Amniotic stem cell (primary cell): ENCODE data around the gene CAVIN3.

Source experiments
- DNase-seq: peaks from one replicate; lab custom pipeline; 2025; lab: John Stamatoyannopoulos, UW

CAVIN3 gene

DNA sequence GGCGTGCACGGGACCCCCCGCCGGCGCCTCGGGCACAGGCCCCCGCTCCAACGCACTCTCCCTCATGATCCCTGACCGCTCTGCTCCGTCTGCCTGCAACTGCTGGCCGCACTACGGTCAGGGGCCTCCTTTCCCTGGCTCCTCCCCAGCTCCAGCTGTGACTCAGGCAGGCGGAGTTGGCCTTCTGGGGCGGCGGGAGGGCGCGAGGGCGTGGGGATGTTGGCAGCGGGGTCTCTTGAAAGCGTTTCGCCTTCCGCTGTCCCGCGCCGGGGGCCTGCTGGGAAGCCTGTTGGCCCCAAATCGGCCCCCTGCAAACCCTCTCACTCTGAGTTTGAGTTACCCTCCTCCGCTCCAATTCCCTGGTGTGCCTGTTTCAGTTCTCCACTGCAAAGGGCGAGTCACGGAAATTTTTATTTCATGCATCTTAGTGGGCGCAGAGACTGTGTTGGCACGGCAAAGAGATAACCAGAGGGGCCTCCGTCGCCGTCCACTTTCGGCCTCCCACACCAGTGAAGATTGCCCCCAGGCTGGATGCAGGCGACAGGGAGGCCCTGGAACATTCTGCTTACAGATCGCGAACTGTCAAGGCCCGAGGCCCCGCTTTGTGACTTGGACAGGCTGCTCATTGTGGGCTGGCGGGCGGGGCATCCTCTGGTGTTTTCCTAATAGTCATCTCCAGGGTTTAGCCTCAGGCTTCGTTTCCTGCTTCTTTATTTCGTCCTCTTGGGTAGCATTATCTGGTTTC, at the start of gene CAVIN3:
Gene CAVIN3, minus strand, starts transcription at position 91 of the 745 bp plus-strand sequence. Its CDS starts 25 bp downstream, at position 66.
- DNase-seq: peak; percentile 64

DNA sequence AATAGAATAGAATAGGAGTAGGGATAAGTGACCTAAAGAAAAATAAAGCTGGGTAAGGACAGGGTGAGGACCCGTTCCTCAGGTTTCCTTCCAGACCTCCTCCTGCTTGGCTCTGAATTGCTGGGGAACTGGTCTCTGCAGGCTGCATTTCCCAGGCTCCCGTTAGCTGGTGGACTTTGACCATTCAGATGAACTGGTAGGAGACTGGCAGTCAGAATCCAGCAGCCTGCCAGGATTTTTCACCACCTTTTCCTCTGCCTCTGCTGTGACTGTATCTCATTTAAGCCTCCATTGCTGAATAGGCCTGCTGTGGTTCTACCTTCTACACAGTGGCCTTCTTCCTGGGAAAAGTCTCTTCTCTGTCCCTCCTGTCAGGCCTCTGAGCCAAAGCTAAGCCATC, 45.4 kb upstream of the CAVIN3 start:
- DNase-seq: no peak

- DNase-seq: peak; percentile 52
Observed at GRCh38 chr11:6362873-6363678, 42.8 kb upstream of the CAVIN3 start.

DNA sequence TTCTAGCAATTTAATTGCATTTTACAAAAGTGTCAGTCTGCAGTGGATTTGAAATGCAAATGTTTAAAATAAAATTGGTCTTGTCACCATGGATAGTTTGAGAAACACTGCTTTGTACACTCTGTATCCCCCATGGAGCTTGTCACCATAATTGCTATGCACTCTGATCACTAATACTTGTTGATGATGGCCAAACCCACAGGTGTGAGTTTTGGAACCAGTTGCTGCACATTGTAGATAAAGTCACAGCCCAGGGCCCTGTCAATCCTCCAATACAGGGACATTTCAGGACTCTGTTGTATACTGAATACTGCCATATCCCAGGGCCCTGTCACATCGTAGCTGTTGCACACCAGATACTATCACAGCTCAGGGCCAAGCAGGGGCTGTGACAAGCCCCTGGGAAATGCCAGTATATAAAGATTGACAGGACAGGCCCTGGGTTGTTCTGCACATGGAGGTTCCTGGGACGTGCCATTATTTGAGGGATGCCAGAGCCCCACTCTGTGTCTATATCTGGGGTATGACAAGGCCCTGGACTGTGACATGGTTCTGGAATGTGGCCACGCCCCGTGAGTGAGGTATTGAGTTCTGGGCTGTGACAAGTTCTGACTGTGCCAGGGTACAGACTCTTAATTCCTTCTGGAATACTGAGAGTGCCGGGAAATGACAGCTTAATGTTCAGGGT, 42.0 kb upstream of the CAVIN3 start:
- no peak for DNase-seq

DNA sequence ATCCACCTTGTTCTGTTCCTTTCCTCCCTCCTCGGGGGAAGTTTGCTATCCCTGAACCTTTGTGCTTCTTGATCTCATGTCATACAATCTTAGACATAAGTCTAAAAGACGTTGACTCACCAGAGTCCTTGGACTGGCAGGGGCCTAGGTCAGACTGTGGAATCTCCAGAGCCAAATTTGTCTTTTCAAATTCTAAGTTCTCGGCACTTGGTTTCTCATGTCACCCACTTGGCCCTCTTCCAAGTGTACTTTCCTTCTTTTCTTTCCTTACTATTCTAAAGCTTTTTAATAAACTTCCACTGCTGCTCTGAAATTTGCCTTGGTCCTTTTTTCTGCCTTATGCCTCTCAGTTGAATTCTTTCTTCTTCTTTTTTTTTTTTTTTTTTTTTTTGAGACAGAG, 39.9 kb upstream of the CAVIN3 start:
- DNase-seq: no peak

DNA sequence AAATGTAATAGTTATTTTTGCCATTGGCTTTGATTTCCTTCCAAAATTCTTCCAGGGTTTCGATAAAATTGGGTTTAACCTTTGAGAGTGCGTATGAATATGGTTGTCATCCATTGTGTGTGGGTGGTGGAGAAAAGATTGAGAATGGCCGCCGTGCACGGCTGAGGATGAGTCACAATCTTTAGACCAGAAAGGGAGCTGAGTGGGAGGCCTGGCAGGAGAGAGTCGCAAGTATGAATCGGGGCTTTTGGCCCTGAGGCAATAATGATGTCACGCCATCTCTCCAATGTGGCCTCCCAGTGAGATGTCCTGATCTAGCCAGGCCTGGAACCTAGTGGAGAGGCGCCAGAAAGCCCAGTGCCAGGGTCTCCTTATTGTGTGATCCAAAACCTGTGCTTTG, 36.9 kb upstream of the CAVIN3 start:
- DNase-seq: peak; percentile 90

GRCh38 chr11:6356503-6357055, 36.3 kb upstream of the CAVIN3 start:
- DNase-seq: no peak

- DNase-seq: no peak
Observed at GRCh38 chr11:6354651-6355485, 34.6 kb upstream of the CAVIN3 start.

DNA sequence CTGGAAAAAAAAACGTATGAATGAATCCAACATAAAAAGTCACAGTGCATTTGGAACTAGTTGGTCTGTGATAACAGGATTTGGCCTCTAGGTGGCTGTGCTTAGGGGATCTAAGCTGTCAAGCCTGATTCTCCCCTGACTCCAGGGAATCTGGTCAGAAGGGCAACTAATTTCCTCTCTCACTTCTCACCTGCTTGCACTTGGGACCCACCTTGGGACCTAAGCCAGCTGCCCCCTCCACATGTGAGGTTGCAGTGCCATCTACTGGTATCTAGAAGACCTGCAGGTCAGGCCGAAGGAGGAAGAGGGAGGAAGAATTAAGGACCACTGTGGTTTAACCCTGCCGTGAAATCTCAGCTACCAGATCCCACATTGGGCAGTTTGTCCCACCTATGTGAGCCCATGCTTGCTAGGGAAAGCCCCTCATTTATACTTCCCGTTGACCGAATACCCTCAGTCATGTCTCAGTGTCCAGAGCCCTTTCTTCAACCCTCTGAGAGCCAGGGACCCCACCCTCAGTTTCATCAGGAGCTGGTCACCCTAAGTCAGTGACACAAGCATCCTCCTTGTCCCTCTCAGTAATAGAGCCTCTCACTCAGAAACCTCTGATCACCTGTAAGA, 33.2 kb upstream of the CAVIN3 start:
- DNase-seq: no peak

DNA sequence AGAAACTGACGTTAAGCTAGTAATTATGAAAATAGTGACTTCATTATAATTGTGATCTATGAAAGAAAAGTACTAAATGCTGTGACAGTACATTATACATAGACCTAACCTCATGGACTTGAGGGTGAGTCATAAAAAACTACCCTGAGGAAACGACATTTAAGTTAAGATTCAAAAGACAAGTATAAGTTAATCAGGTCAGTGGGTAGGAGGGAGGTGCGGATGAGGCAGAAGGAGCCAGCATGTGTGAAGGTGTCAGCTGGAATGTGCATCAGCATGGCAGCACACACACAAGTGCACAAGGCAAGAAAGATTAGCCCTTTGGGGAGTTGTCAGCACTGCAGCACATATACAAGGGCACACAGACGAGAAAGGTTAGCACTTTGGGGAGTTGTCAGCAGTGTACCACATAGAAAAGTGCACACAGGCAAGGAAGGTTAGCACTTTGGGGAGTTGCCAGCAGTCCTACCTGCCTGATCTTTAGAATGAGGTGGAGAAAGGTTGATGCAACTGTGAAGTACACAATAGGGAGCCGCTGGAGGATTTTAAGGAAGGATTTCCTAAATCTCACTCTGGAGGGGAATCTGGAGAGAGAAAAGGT, 31.6 kb upstream of the CAVIN3 start:
- DNase-seq: no peak

DNA sequence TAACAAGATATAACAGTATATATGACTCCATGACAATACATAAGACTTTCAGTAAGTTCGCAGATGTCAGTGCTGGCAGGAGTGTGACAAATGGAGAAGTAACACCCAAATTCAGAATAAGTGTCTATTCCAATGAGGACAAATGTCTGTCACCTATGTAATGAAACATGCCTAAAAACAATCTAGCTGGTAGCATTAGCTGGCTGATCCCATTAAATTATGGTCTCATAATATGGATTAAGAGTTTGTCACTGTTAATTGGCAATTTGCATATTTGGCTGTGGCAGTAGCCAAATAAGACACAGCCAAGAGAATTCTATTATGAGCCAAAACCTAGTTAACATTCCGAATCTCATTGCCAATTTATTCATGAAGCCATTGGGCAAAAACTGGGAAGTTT, 30.2 kb upstream of the CAVIN3 start:
- no peak for DNase-seq

- DNase-seq: no peak
Observed at GRCh38 chr11:6350043-6350442, 29.7 kb upstream of the CAVIN3 start.

GRCh38 chr11:6345366-6345765, 25.1 kb upstream of the CAVIN3 start:
- no peak for DNase-seq

- DNase-seq: no peak
Observed at GRCh38 chr11:6336293-6336692, 16.0 kb upstream of the CAVIN3 start.

- no peak for DNase-seq
Observed at GRCh38 chr11:6334806-6335205, 14.5 kb upstream of the CAVIN3 start.

DNA sequence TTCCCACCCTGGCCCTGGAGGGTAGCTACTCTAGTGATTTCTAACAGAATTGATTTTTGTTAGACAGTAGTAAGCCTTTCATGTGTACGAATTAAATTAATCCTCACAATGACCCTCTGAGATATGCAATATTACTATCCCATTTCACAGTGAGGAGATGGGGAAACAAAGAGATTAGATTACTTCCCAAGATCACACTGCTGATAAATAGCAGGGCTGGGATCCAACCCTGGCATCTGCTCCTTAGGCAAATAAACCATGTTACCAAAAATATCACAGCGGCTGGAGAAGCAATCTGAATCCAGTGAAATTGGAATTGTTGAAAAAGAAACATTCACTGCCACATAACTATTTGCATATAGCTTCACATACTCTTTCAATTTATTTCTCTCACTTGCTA, 12.8 kb upstream of the CAVIN3 start:
- DNase-seq: no peak

DNA sequence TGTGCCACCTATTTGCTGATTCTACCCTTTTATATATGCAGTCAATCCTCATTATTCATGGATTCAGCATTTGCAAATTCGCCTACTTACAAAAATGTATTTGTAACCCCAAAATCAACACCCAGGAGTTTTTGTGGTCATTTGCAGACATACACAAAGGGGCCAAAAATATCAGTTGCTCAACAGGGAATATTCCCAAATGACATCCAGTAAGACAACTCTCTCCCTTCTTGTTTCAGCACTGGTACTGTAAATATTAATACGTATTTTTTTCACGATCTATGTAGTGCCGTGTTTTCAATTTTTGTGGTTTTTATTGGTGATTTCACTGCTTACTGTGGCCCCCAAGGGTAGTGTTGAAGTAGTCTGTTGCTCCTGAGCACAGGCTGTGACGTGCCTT, 11.8 kb upstream of the CAVIN3 start:
- no peak for DNase-seq

- DNase-seq: no peak
Observed at GRCh38 chr11:6328321-6328720, 8.0 kb upstream of the CAVIN3 start.

GRCh38 chr11:6327806-6328205, 7.5 kb upstream of the CAVIN3 start:
- DNase-seq: no peak

GRCh38 chr11:6326985-6327384, 6.7 kb upstream of the CAVIN3 start:
- DNase-seq: no peak

GRCh38 chr11:6326303-6326702, 6.0 kb upstream of the CAVIN3 start:
- no peak for DNase-seq
